GM21526 (cell line): ENCODE measurements around the gene FUZ.

Experiments
- ATAC-seq: cut with Tn5 transposase; IDR thresholded peaks from one replicate; pipeline ENCODE4 v1.9.1; 2021; ENCODE audit warnings: moderate library complexity; ENCODE audit not compliant: unreplicated experiment, low FRiP score

Gene FUZ, protein sequence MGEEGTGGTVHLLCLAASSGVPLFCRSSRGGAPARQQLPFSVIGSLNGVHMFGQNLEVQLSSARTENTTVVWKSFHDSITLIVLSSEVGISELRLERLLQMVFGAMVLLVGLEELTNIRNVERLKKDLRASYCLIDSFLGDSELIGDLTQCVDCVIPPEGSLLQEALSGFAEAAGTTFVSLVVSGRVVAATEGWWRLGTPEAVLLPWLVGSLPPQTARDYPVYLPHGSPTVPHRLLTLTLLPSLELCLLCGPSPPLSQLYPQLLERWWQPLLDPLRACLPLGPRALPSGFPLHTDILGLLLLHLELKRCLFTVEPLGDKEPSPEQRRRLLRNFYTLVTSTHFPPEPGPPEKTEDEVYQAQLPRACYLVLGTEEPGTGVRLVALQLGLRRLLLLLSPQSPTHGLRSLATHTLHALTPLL

DNA sequence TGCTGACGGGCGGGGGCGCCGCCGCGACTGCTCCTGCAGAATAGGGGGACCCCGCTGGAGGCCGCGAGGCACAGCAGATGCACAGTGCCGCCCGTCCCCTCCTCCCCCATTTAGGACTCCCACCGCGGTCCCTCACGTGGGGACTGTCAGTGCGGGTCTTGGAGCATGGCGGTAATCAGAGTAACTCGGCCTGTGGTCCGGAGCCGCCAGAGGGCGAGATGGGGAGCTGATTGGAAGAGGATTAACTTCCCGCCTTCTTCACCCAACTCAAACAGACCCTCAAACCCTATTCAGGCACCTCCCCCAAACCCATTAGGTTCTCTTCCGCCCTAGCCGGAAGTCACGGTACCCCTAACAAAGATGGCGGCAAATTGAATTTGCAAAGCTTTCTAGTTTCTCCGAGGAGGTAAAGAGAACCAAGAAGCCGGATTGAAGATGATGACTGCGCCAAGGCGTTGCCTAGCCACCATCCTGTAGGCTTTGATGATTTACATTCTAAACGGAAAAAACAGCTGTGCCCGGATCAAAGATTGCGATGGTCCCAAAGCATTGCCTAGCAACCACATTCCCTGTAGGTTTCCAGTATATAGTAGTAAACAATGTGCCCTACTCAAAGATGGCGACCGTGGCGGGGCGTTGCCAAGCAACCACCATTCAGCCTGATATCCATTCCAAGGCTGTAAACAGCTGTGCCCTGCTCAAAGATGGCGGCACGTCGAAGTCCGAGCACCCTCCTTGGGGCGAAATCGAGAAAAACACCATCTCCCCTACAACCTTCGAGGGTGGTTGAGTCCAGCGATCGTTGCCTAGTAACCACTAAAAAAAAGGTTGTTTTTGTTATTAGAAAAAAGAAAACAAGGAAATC is at the start of gene FUZ:
TSS of gene FUZ (minus strand) at position 296 of the 865 bp plus-strand sequence. CDS start at position 110, 186 bp downstream.
- peak; percentile 48 for ATAC-seq

DNA sequence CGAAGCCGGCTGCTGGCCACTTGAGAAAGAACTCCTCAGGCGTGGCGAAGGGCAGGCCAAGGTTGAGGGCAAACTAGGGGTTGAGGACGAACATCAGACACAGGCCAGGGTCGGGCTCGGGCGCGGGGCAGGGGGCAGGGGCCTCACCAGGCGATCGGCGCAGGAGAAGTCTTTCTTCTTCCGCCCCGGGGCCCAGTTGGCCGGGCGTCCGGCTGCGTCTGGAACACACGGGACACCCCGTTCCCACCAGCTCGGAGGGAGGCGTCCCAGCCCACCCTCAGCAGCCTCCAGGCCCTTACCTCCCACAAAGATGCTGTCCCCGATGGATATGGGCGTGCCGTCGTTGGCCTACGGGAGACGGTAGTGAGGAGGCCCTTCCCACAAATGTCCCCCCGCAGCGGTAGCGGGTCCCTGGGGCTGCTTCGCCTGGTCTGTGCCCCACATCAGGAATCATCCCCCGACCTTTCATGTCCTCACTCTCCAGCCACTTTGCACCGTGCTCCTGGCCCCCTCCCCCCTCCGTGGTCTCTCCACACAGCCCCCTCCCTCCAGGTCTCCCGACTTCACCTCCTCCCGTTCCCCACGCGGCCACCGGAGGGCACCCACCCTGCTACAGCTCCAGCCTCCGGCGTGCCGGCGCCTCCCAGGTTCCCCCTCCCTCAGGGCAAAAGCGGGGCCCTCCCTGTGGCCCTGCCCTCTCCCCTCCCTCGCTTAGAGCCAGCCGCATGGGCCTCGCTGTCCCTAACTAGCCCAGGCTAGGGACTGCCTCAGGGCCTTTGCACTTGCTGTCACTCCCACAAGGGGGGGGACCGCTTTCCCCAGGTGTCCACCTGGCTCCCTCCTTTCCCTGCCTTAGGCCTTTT is 49.5 kb upstream of the FUZ start:
- ATAC-seq = no peak

DNA sequence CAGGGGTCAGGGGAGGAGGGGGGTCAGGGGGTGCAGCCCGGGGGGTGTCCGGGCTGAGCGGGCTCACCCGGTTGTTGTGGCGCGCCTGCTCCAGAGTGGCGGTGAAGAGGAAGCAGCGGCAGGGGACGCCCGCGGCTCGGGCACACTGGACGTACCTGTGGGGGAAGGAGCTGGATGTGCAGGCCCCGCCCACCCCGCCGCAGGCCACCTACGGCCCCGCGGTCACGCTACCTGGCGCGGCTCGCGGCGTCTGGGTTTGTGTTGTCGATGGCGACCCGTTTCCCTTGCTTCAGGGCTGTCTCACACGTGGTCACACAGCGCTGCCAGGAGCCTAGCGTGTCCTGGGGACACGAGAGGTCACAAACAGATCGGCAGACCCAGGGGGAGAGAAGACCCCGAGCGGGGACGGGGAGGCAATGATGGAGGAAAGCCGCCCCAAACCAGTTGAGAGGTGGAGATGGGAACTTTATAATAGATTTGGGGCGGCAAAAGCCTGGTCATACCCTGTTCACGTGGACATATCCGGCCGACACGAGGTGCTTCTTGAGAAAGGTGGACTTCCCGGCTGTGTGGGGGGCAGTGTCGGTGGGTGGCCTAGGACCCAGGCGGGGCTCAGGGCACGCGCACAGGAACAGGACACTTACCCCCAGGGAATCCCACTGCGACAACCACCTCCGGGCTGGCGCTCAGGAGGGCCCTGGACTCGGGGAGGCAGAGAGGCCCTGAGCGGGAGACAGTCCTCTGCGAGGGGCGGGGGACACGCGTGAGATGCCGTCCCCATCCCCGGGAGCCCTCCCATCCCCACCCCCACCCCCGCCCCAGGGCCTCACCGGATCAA is 48.7 kb upstream of the FUZ start:
- ATAC-seq = no peak

DNA sequence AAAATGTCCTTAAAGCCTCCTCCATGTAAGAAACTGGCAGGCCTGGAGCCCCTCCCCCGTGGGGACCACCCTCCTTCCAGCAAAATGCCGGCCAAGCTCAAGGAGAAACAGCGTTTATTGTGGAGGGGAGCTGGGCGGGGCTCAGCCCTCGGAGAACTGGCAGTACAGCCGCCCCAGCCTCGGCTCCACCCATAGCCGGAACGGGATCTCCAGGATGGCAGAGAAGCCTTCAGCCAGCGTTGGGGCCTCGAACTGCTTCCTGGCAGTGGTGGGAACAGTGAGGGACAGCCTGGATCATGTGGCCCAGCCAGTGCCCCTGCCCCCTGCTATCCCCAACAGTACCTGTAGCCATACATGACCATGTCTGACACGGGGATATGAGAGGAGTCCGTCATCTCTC is 48.0 kb upstream of the FUZ start:
- ATAC-seq = no peak

DNA sequence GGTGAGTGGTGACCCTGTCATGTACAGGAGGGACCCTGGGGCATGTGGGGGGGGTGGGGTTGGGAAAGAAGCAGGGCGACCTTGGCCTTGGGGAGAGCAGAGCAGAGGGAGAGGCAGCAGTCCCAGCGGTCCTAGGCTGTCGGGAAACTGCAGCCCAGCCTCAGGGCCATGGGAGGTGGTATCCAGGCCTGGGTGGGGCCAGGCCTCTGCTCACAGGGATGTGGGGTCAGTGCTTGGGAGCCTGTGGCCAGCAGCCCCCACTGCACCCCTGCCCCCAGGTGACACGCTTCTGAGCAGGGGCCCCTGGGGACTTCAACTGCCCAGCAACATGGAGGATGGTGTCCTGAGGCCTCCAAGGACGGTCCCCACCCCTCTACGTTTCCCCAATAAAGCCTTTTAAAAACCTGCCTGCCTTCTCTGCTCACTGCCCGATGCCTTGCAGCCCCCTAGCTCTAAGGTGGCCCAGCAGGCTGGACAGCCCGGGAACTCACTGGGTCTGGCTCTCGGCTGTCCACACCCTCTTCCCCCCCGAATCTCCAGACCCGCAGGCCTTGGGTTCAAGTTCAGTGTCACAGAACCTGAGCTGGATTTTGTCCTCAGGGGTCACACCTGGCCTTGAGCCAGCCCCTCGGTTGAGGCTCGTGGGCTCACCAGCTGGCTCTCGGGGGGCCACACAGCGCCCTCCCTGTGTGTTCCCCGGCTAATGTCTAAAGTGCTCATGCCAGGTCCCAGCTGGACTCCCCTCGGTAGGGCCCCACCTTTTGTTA is 47.4 kb upstream of the FUZ start:
- ATAC-seq = no peak

DNA sequence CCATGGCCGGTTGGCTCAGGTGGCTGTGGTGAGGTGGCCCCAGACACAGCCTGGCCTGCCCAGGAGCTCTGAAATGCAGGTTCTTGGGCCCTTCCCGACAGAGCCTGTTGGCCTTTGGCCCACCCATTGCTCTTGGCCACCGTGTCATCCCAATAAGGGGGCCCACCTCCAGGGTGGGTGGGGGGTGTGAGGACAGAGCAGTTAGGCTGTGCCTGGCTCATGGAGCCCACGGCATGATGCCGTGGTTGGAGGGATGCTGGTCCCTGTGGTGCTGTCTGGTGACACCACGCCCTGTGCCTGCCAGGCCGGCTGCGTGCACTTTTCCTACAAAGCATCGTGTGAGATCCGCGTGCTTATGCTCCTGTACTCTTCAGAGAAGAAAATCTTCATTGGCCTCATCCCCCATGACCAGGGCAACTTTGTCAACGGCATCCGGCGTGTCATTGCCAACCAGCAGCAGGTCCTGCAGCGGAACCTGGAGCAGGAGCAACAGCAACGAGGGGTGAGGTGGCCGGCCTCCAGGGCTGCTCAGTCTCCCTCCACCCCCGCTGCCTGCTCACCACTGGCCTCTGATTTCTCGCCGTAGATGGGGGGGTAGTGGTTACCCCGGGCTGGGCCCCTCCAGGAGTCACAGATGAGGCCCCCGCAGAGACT is 46.7 kb upstream of the FUZ start:
- ATAC-seq = no peak

DNA sequence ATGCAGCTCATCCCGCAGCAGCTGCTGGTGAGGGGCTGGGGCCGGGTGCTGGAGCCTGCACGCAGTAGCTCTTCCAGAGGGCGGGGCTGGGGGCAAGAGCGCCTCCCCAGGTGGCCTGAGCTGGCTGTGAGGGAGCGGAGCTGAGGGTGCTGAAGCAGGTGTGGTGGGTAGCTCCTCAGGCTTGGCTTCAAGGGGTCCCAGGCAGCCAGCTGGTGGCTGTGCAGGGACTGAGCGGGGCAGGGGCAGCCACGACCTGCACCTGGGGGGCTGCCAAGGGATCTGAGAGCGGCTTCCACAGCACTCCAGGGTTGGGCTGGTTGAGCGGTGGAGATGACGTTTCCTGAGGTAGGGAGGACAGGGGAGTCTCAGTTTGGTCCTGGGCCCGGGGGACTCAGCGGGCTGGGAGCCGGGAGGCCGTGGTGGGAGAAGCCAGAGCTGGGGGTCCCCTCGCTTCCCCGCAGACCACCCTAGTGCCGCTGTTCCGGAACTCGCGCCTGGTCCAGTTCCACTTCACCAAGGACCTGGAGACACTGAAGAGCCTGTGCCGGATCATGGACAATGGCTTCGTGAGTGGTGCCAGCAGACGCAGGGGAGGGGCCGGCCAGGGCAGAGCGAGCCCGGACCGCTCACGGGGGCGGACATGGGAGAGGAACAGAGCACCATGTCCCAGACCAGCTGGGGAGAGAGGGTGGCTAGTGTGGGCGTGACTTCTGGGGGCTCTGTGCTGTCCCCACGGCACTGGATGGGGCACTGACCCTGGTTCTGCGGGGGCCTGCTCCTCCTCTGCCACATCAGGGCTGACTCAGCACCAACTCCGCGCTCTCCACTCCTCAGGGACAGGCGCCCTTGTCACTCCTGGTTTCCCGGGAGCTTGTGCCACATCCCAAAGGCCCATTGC is 45.2 kb upstream of the FUZ start:
- ATAC-seq = no peak

DNA sequence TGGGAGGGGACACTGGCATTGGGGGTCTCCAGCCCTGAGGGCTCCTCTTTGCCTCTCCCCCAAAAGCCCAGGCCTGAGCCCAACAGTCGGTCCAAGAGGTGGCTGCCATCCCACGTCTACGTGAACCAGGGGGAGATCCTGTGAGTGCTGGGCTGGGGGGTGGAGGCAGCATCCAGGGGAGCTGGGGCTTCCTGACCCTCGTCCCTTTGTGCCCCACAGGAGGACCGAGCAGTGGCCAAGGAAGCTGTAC is 44.7 kb upstream of the FUZ start:
- ATAC-seq = no peak

DNA sequence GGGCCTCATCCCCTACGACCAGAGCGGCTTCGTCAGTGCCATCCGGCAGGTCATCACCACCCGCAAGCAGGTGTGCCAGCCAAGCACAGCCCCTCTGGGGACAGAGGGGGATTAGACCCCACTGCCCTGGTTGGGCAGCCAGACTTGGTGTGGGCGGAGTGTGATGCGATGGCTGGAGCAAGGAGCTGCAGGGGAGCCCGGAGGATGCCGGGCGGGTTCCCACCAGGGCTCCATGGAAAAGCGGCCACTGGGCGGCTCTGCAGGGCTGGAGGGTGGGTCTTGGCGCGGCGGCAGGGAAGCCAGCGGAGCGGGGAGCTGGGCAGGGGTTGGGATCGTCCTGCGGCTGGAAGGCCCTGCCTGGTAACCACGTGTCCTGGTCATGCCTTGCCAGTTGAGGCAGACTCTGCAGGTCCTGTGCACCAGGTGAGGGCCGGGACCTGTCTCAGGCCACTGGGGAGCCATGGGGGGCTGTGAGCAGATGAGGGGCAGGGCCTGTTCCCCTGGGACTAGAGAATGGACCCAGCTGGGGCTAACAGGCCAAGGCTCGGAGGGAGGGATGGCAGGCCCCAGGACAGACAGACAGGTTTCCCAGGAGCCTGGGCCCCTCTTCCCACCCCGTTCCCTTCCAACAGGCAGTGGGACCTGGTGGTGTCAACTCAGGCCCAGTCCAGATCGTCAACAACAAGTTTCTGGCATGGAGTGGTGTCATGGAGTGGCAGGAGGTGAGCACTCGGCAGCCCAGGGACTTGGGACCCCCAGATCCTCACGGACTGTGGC is 44.2 kb upstream of the FUZ start:
- no peak for ATAC-seq

DNA sequence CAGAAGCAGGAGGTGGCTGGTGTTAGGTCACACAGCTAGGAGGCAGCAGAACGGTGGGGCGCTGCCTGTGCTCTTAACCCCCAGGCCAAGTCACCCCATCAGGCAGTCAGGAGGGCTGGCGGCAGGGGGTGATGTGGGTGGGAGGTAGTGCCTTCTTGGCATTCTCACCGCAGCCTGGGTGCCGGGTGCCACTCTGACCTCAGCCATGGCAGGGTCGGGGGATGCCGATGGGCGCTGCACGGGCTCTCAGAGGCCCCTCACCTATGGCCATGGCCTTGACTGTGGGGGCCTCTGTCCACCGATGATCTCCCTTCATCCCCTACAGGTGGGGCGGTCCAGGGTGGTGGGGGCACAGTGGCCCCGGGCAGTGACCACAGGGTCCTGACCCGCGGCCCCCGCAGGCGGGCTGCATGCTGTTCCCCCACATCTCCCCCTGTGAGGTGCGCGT is 43.5 kb upstream of the FUZ start:
- ATAC-seq = no peak

DNA sequence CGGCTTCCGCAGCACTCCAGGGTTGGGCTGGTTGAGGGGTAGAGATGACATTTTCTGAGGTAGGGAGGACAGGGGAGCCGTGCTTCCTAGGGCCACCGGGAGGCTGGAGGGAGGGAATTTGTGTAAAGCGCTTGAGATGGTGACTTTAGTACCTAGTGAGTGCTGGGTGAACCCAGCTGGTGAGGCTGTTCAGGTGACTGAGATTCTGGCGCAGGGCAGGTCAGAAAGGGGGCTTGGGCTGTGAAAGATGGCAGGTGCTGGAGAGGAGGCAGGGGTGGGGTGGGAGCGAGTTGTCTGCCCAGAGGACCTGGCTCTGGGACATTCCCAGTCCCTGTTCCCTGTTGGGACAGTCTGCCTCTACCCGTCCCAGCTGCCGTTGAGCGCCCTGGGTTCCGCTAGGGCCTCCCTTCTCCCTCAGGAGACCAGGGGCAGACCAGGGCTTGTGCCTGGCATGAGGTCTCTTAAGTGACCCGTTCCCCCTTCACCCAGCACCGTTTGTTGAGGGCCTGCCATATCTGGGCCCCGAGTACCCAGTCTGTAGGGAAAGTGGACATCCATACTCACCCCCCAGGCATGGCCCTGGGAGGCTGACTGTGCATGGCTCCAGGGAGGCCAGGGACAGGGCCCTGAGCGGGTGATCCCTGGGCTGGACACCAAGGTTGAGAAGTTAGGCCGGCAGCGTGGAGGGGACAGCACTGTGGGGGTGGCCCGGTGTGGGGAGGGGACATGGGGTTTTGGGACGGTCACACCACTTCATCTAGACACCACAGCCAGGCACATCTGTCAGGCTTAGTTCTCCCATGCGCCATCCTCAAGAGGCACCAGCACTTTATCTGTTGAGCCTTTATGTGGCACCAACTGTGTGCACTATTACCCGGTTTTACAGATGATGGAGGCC is 42.8 kb upstream of the FUZ start:
- ATAC-seq = no peak

DNA sequence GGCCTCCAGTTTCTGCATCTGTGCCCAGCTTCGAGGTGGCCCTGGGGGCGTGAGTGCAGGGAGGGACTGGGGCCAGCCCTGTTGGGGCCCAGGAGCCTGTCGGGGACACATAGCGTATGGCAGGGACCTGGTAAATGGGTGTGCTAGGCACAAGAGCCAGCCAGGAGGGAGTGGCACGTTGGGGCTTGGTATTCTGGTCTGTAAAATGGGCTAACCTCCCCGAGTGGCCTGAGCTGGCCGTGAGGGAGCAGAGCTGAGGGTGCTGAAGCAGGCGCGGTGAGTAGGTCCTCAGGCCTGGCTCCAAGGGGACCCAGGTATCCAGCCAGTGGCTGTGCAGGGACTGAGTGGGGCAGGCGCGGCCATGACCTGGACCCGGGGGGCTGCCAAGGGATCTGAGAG is 42.2 kb upstream of the FUZ start:
- no peak for ATAC-seq

DNA sequence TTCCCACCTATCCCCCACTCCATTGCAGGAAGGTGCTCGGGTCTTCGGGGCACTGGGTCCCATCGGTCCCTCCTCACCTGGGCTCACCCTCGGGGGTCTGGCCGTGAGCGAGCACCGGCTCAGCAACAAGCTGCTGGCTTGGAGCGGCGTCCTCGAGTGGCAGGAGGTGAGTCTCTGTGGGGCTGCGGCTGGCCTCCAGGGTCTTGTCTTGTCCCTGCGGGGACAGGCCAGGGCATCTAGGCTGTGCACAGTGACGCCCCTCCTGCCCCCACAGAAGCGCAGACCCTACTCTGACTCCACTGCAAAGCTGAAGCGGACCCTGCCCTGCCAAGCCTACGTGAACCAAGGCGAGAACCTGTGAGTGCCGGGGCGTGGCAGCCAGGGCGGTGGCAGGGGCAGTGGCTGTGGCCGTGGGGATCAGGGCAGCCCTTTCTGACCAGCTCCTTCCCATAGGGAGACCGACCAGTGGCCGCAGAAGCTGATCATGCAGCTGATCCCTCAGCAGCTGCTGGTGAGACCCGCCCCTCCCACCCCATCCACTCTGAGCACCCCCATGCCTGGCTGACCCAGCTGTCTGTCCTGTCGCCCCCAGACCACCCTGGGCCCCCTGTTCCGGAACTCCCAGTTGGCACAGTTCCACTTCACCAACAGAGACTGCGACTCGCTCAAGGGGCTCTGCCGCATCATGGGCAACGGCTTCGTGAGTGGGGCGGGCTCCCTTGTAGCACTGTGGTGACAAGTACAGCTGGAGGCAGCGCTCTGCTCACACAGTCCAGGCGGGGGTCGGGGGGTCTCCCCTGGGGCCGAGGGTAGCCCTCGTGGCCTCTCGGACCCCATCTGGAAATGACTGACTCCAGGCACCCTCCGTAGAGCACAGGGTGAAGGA is 41.5 kb upstream of the FUZ start:
- no peak for ATAC-seq

DNA sequence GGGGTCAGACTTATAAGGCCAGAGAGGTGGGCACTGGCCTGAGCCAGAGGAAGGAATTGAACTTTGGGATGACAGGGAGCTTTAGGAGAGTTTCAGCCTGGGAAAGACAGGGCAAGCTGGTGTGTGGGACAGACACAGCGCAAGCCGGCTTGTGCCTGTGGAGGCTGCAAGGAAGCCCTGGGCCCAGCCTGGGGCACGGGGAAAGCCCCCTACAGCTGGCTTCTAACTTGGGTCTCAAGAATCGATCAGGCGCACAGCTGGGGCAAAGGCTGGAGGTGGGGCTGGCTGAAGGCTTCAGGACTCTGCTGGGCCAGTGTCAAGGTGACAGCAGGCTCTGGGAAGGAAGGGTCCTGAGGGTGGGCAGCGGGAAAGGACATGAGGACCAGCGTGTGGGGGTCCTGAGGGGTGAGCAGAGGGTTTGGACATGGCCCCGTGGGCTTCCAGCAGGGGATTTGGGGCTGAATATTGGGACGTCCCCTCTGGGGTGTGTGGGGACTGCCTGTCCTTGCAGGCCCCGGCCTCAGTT is 40.8 kb upstream of the FUZ start:
- ATAC-seq = no peak

DNA sequence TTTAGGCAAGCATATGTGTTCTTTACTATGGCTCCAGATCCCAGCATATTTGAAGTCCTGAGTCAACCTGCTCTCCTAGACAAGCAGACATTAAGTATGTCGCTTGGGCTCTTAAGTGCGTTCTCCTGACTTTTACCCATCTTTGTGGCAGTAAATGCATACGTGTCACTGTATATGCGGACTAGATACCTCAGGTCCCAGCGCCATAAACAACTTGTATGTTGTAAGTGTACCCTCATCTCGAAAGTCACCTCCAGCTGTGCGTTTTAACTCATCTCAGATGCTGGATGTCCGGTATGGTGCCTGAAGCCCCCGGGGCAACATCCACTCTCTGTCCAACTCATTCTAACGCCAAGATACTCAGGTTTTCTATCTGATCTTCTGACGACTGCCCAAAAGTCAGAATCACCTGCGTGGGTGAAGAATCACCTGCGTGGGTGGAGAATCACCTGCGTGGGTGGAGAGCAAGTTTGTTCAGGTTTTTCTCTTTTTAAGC is 39.6 kb upstream of the FUZ start:
- no peak for ATAC-seq
